T-helper 17 cell (primary cell): ENCODE measurements around the gene PPP1CB. TPM values are rescaled to one million over a fixed set of nuclear protein-coding genes. Genes with fewer than 3 reads are reported as not detected.

Source experiments
- ATAC-seq: fragments of 150-1000 bp; cut with Tn5 transposase; 2 replicates; pipeline ENCODE4 v1.10.0; 2021; ENCODE audit warnings: mild to moderate bottlenecking, moderate library complexity
- DNase-seq, 3 donors: peaks; one replicate each; pipeline versions ENCODE4 v3.0.0 to v3.0.0-alpha.2; 2020 to 2021
- H3K9me3 ChIP-seq: one replicate; pipeline ENCODE4 v1.7.0; 2013; ENCODE audit warnings: low read length, mild to moderate bottlenecking; ENCODE audit not compliant: control insufficient read depth, poor library complexity, severe bottlenecking
- H3K27ac Mint-ChIP-seq: one replicate; pipeline ENCODE4 v1.8.0; 2022; ENCODE audit warnings: mild to moderate bottlenecking, moderate library complexity, mixed read lengths
- H3K27me3 Mint-ChIP-seq: one replicate; pipeline ENCODE4 v1.8.0; 2022; ENCODE audit warnings: mixed read lengths
- H3K36me3 Mint-ChIP-seq: one replicate; pipeline ENCODE4 v1.8.0; 2022; ENCODE audit warnings: low read depth, mixed read lengths
- H3K4me1 Mint-ChIP-seq: one replicate; pipeline ENCODE4 v1.8.0; 2022; ENCODE audit warnings: mild to moderate bottlenecking, mixed read lengths
- H3K4me3 Mint-ChIP-seq: one replicate; pipeline ENCODE4 v1.8.0; 2022; ENCODE audit warnings: mild to moderate bottlenecking, moderate library complexity, mixed read lengths
- total RNA-seq, 4 donors: library from RNA in 2 of 4; stranded (reverse) in 2 of 4; gene quantifications; one replicate each; pipeline ENCODE4 v1.2.3 and lab custom pipeline; 2022 to 2026

PPP1CB gene
- total RNA-seq, 2 donors from 2014 or later: 309 to 313 TPM

DNA sequence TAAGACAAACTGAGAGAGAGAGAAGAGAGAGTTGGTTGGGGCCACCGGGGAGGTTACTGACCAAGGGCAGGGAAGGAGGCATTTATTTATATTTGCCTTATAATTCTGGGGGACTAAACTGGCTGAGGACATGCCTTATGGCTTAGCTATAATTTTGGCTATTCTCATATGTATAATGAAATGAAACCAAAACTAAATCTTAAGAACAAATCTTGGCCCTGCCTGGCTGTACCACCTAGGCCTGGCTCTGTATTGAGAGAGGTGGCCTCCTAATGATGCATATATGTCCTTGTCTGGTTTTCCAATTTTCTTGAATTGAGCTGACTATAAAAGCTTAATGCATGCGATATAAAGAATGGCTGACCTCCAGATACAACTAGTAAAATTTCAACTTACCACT lies 3.5 kb upstream of the PPP1CB start:
- Mint-ChIP-seq H3K4me3 (peak overlapping the region; percentile 64), H3K27me3 (no peaks in the 10 kb centered on the region), H3K4me1 (peaks cover 32% of the 10 kb centered on the region), H3K27ac (peak overlapping the region; percentile 96), H3K36me3 (peaks cover 3% of the 10 kb centered on the region)
- no peak for ATAC-seq
- DNase-seq: no peak
- H3K9me3 ChIP-seq: no peaks in the 10 kb centered on the region

DNA sequence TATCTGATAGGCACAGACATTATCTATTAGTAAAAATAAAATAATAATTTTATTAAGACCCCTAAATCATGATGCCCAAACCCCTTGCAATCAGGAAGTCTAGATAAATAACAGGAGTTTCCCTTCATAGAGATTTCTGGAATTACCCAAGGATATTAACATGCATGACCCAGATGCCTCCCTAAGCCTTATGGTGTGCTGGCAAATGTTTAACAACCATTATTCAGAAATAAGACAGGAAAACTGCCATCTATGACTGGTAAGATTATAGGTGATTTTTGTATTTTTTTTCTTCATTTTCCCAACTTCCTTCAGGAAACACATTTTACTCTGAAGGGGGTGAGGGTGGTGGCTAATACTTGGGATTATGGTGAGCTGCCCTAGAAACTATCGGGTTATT lies 2.7 kb upstream of the PPP1CB start:
- peak overlapping the region; percentile 64 for H3K4me3 Mint-ChIP-seq
- no peaks in the 10 kb centered on the region for H3K27me3 Mint-ChIP-seq
- H3K36me3 Mint-ChIP-seq: peaks cover 3% of the 10 kb centered on the region
- H3K27ac Mint-ChIP-seq: peak overlapping the region; percentile 96
- H3K4me1 Mint-ChIP-seq: peaks cover 32% of the 10 kb centered on the region
- no peaks in the 10 kb centered on the region for H3K9me3 ChIP-seq
- ATAC-seq (no peak), DNase-seq (no peak)

DNA sequence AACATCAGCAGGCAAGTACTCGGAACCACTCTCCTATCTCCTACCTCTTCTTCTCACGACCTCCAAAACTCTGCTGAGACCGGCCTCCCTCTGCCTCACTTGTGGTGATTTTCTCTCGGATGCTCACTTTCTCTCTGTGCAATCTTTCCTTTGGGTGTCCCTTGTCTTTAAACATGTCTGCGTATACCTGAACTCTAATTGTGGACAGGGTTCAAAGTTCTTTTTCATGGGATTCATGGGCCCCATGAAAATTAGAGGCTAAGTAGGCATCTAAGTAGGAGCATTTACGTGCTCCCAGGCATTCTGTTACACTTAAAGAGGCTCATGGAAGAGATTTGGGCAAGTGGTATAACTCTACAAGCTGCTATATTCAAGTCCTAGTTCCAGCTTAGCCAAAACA lies 2.1 kb upstream of the PPP1CB start:
- Mint-ChIP-seq H3K27me3 (no peaks in the 10 kb centered on the region), H3K36me3 (peaks cover 3% of the 10 kb centered on the region), H3K4me1 (peaks cover 34% of the 10 kb centered on the region), H3K27ac (peak overlapping the region; percentile 96), H3K4me3 (no peak overlapping the region)
- H3K9me3 ChIP-seq: no peaks in the 10 kb centered on the region
- DNase-seq (no peak), ATAC-seq (no peak)

DNA sequence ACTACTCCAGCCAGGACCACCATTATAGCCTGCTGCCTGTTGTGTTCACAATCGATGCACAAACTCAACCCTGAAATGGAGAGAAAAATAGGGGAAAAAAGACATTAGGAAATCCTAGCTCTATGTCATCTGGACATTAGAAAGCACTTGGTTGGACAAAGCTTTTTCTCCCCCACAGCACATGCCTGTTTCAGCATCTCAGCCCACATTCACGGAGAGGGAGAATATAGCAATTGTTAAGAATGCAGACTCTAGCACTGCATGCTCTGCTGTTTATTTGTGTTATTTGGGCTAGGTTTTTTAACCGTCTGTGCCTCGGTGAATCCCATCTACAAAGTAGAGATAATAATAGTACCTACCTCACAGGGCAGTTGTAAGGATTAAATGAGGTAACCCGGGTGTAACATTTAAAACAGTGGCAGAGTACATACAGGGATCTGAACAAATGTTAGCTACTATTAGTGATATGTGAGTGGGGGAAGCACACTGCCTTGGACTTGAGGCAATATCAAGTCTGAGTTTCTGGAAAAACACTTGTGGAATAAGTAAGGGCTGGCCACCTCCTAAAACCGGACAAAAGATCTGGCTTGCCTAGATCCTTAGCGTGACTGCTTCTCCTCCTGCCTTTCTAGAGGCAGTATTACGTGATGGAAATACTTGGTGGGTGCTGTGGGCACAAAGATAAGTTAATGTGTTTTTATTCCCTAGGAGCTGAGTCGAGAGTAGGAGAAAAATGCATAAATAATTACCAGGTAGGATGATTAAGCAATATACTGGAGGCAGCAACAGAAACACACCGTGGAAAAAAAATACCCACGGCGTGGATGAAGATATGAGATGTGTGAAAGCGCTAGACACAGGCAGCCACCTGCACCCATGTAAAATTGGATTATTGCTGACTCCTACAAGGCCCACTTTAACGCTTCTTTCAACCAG lies 1.0 kb upstream of the PPP1CB start:
- DNase-seq: no peak
- no peaks in the 10 kb centered on the region for H3K9me3 ChIP-seq
- no peak for ATAC-seq
- Mint-ChIP-seq H3K27ac (peak overlapping the region; percentile 96), H3K27me3 (no peaks in the 10 kb centered on the region), H3K4me1 (peaks cover 40% of the 10 kb centered on the region), H3K36me3 (peaks cover 3% of the 10 kb centered on the region), H3K4me3 (peak overlapping the region; percentile 96)

GRCh38 chr2:28751956-28752630 lies 463 bp downstream of the PPP1CB start:
- peak in 2 of 3 donors; percentile 12 to 24 for DNase-seq
- H3K4me3 Mint-ChIP-seq: peak overlapping the region; percentile 96
- no peaks in the 10 kb centered on the region for H3K27me3 Mint-ChIP-seq
- no peaks in the 10 kb centered on the region for H3K9me3 ChIP-seq
- H3K36me3 Mint-ChIP-seq: peaks cover 3% of the 10 kb centered on the region
- peak; percentile 35 for ATAC-seq
- peaks cover 51% of the 10 kb centered on the region for H3K4me1 Mint-ChIP-seq
- peak overlapping the region; percentile 96 for H3K27ac Mint-ChIP-seq

- Mint-ChIP-seq H3K27me3 (no peaks in the 10 kb centered on the region), H3K4me1 (peaks cover 56% of the 10 kb centered on the region), H3K36me3 (peaks cover 3% of the 10 kb centered on the region), H3K4me3 (peak overlapping the region; percentile 96), H3K27ac (peak overlapping the region; percentile 96)
- ATAC-seq (no peak), DNase-seq (no peak)
- no peaks in the 10 kb centered on the region for H3K9me3 ChIP-seq
Measured at GRCh38 chr2:28752631-28753376, 1.2 kb downstream of the PPP1CB start.

DNA sequence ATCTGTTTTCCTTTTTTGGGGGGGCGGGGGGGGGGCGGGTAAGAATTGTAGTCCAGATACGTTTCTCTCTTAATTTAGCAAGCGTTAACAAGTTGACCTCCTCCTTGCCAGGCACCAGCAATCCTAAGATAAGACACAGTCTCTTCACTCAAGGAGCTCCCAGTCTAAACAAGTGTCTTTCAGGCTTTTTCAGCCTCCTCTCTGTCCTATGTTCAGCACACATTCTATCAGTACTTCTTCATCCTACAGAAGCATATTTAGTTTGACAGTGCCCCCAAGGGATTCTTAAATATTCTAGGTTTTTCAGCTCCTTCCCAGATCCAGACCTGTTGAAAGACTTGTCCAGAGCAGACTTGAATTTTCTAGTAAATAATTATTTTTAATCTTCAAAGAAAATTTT lies 2.7 kb downstream of the PPP1CB start:
- peak overlapping the region; percentile 65 for H3K27ac Mint-ChIP-seq
- peaks cover 3% of the 10 kb centered on the region for H3K36me3 Mint-ChIP-seq

GRCh38 chr2:28755421-28755820 lies 3.8 kb downstream of the PPP1CB start:
- peaks cover 49% of the 10 kb centered on the region for H3K4me1 Mint-ChIP-seq
- peak overlapping the region; percentile 65 for H3K27ac Mint-ChIP-seq
- H3K27me3 Mint-ChIP-seq: no peaks in the 10 kb centered on the region
- DNase-seq: no peak
- no peaks in the 10 kb centered on the region for H3K9me3 ChIP-seq
- peak overlapping the region; percentile 96 for H3K4me3 Mint-ChIP-seq
- peaks cover 3% of the 10 kb centered on the region for H3K36me3 Mint-ChIP-seq
- ATAC-seq: no peak

More for the DNA sequence above, 2.7 kb downstream of the PPP1CB start:
- H3K27me3 Mint-ChIP-seq: no peaks in the 10 kb centered on the region
- DNase-seq (no peak), ATAC-seq (no peak)
- H3K4me1 Mint-ChIP-seq: peaks cover 56% of the 10 kb centered on the region
- peak overlapping the region; percentile 96 for H3K4me3 Mint-ChIP-seq
- H3K9me3 ChIP-seq: no peaks in the 10 kb centered on the region

- no peaks in the 10 kb centered on the region for H3K27me3 Mint-ChIP-seq
- peak overlapping the region; percentile 78 for H3K27ac Mint-ChIP-seq
- ATAC-seq: no peak
- peak overlapping the region; percentile 63 for H3K4me3 Mint-ChIP-seq
- H3K36me3 Mint-ChIP-seq: no peaks in the 10 kb centered on the region
- H3K4me1 Mint-ChIP-seq: peaks cover 51% of the 10 kb centered on the region
- H3K9me3 ChIP-seq: no peaks in the 10 kb centered on the region
- DNase-seq: no peak
Measured at GRCh38 chr2:28758459-28758858, 6.8 kb downstream of the PPP1CB start.

- H3K27ac Mint-ChIP-seq: peak overlapping the region; percentile 37
- no peak for ATAC-seq
Measured at GRCh38 chr2:28761420-28761819, 9.8 kb downstream of the PPP1CB start.

GRCh38 chr2:28764909-28765711 lies 13.5 kb downstream of the PPP1CB start:
- H3K4me3 Mint-ChIP-seq: peak overlapping the region; percentile 15
- peaks cover 53% of the 10 kb centered on the region for H3K4me1 Mint-ChIP-seq
- H3K27me3 Mint-ChIP-seq: no peaks in the 10 kb centered on the region
- DNase-seq (no peak), ATAC-seq (no peak)
- H3K27ac Mint-ChIP-seq: peak overlapping the region; percentile 67
- no peaks in the 10 kb centered on the region for H3K9me3 ChIP-seq
- H3K36me3 Mint-ChIP-seq: peaks cover 4% of the 10 kb centered on the region

More at GRCh38 chr2:28761420-28761819, 9.8 kb downstream of the PPP1CB start:
- H3K9me3 ChIP-seq: no peaks in the 10 kb centered on the region
- peaks cover 53% of the 10 kb centered on the region for H3K4me1 Mint-ChIP-seq
- no peaks in the 10 kb centered on the region for H3K36me3 Mint-ChIP-seq
- H3K4me3 Mint-ChIP-seq: no peak overlapping the region
- H3K27me3 Mint-ChIP-seq: no peaks in the 10 kb centered on the region
- DNase-seq: no peak

GRCh38 chr2:28766070-28766469 lies 14.4 kb downstream of the PPP1CB start:
- DNase-seq (no peak), ATAC-seq (no peak)
- no peaks in the 10 kb centered on the region for H3K9me3 ChIP-seq
- Mint-ChIP-seq H3K4me3 (no peak overlapping the region), H3K27ac (peak overlapping the region; percentile 67), H3K27me3 (no peaks in the 10 kb centered on the region), H3K4me1 (peaks cover 59% of the 10 kb centered on the region), H3K36me3 (peaks cover 4% of the 10 kb centered on the region)
